Muscle of arm (tissue), 12 donors: ENCODE data around the gene PTPRJ. TPM values are rescaled to one million over a fixed set of nuclear protein-coding genes. Genes with fewer than 3 reads are reported as not detected.

Source experiments
- DNase-seq: peaks from one replicate; pipeline ENCODE4 v3.0.0-alpha.2; 2013
- polyA plus RNA-seq, 12 donors: library from polyadenylated mRNA; unstranded; fragments of 120-200 nt; gene quantifications; one replicate each; pipeline ENCODE4 v1.2.1, GENCODE V29; 2013; ENCODE audit not compliant: insufficient read length in 12 of 12

The PTPRJ gene
- polyA plus RNA-seq, 12 donors = 2.1 to 8.6 (median 3.5) TPM; not detected in 1

DNA sequence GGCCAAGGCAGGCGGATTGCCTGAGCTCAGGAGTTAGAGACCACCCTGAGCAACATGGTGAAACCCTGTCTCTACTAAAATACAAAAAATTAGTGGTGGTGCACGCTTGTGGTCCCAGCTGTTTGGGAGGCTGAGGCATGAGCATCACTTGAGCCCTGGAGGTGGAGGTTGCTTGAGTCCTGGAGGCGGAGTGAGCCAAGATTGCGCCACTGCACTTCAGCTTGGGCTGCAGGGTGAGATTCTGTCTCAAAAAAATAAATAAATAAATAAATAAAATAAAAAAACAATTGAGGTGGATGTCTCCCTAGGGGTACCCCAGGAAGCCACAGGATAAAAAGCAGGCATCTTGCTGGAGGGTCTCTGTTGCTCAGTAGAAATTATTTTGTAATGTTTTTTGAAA, 14.1 kb downstream of the PTPRJ start:
- no peak for DNase-seq

DNA sequence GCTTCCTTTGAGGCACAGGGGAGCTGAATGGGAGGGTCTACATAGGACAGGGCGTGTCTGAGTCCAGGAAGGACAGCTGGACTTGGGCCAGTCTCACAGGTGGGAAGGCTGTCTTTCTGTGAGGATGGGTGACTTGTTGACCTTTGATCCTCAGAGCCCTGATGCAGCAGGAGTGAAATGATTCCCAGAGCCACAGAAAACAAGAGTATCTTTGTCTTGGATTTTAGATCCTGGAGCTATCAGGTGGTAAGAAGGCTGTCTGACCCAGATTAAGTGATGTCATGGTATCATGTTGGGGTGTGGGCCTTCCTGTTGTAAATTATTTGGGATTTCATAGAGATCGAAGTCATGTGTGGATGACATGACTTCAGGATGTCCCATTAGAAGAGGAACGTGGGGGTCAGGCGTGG, 15.0 kb downstream of the PTPRJ start:
- no peak for DNase-seq

DNA sequence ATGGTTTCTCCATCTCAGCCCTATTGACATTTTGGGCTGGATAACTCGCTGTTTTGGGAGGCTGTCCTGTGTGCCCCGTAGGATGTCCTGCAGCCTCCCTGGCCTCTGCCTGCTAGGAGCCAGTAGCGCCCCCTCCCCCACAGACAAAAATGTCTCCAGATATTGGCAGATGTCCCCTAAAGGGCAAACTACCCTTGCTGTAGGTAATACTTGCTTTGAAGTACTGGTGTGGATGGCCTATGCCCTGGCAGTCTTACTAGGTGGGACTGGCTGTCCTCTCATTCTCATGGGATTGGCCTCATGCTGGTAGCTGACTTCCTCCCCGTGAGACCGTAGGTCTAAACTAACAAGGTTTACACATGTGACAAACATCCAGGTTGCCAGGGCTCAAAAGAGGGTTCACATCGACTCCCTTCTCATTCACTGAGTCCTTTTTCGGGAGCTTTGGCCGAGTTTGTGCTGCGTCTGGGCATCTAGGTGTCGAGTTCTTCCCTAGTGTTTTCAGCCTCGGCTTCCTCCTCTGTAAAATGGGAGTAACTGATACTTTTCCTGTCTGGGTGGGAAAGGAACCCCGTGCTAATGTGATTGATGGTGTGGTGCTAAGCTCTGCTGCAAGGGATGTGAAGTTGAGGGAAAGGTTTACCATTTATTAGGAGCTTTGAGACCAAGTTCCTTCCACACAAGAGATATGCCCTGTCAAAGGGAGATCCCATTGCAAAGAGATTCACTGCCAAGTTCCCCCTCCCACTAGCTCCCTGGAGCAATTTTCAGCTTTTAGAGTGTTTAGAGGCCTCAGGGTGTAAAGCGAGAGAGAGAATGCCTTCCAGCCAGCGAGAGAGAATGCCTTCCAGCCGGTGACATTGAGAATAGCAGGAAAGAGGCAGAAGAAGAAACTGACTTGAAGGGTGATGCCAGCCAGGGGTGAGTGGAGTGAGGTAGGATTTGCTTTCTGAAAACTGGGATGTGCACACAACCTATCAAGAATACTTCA, 17.0 kb downstream of the PTPRJ start:
- no peak for DNase-seq

DNA sequence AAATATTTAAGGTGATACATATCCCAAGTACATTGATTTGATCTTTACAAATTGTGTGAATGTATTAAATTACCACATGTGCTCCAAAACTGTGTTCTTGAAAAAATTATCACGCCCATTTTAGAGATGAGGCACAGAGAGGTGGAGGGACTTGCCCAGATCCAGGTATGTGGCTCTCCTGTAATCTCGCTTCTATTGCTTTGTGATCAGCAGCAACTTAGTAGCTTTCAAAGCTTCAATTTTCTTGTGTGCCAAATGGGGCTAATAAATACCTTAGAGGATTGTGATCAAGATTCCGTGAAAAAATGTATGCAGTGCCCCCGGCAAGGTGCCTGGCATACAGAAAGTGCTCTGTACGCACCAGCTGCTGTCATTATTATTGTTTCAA, 18.0 kb downstream of the PTPRJ start:
- DNase-seq = no peak

DNA sequence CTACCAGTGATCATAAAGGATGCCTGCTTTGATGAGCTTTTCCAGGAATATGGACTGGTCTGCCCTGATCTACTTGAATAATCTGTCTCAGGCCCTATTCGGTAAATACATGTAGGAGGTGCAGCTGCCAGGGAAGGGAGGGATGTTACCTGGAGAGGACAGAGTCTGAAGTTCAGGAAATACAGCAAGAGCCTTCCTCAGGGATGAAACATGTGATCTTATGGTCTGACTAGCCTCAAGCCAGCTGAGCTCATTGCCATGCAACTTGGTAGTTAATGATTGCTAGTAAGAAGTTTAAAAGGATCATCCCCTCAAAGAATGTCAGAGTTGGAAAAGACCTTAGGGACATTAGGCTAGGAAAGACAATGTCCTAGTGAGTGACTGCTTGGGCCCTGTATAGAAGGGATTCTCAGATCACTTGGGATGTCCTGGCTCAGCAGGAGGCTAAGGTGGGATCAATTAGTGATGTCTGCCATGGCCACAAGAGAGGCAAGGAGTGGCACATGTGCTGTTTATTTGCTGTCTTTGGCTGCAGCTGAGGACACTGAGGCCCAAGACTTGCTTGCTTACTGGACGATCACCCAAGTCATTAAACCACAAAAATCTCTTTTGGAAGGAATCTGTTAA, 18.5 kb downstream of the PTPRJ start:
- DNase-seq = no peak

DNA sequence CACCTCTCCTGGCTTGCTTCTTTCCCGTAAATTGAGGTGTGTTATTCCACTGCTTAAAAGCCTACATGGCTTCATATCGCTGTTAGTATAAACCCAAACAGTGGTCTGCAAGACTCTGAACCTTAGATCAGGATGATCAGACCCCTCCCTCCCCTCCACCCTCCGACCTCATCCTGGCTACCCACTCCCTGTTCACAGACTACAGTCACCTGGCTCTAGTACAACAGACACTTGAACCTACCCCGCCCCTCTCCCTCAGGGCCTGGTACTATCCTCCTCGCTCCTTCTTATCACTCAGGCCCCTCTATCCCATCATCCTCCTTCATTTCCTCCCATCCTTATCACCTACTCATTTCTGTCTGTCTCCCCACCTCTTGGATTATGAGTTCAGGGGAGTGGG, 20.1 kb downstream of the PTPRJ start:
- DNase-seq = no peak

DNA sequence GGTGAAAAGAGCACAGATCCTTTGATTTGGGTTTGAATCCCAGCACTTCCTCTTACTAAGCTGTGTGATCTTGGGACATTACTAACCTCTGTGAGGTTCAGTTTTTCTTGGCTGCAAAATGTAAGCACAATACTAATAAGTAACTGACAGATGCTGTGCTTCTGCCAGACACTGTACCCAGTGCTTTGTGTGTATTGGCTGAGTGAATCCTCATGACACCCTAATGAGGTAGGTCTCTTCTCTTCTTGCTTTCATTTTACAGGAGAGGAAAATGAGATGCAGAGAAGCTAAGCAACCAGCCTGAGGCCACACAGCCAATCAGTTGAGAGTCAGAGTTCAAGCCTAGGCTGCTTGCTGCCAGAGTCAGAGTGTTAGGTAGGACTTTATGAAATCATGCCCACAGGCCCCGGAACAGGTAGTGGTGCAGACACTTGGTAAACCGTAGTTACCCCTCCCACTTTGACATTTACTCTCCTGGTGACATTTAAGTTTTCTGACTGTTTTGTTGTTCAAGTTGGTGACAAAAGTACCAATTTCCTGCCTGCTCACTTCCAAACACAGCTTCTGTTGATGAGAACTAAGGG, 21.2 kb downstream of the PTPRJ start:
- no peak for DNase-seq

DNA sequence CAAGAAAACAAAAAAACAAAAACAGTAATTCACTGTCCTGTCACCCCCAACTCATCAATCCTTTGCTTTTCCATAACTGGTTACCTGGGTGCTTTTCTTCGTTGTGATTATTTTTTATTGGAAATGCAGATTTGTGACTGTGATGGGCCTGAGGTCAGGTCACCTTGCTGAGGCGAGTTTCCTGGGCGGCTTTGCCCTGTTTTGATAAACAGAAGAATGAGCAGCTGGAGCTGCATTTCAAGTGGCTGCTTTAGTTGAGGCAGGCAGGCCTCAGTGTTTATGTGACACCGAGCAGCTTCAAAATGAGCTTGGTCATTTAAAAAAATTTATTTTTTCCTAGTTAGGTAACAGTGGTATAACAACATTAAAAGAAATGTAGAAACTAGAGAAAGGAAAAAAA, 22.2 kb downstream of the PTPRJ start:
- DNase-seq = no peak

DNA sequence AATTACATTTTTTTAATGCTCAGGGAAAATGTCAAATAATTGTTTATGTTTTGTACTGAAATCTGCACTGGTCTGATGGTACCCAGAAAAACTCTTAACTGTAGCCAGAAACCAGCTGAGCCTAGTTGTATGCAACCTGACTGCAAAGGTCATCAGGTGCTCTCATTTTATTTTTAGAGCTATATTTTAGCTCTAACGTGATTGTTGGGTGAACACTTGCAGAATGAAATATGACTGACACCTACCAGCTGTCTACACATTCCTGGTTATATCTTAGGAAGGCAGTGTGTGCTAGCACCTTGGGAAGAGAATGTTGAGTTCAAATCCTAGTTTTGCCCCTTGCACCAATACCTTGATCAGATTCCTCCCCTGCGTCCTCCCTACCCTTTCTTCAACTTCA, 23.6 kb downstream of the PTPRJ start:
- no peak for DNase-seq

DNA sequence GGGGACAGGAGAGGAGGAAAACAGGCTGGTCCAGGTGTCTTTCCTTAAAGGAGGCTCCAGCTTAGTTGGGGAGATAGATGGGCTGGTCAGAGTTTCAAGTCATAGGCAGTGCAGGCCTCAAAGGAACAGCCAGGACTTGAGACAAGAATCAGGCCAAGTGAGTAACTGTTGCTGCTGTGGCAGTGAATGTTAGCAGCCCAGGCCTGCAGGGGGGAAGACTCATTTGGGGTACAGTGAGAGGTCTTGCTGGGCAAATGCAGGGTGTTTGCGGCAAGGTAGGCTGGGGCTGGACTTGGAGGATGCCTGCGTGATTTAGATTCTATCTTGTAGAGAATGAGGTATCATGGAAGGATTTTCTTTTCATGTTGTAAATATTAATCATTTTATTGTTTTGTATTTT, 24.1 kb downstream of the PTPRJ start:
- DNase-seq = no peak

DNA sequence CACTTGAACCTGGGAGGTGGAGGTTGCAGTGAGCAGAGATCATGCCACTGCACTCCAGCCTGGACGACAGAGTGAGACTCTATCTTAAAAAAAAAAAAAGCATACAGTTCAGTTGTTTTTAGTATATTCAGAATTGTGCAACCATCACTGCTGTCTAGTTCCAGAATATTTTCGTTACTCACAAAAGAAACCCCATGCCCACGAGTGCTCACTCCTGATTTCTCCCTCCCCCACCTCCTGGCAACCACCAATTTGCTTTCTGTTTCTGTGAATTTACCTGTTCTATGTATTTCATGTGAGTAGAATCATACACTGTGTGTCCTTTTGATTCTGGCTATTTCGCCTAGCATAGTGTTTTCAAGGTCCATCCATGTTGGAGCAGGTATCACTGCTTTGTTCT, 24.8 kb downstream of the PTPRJ start:
- DNase-seq = no peak

DNA sequence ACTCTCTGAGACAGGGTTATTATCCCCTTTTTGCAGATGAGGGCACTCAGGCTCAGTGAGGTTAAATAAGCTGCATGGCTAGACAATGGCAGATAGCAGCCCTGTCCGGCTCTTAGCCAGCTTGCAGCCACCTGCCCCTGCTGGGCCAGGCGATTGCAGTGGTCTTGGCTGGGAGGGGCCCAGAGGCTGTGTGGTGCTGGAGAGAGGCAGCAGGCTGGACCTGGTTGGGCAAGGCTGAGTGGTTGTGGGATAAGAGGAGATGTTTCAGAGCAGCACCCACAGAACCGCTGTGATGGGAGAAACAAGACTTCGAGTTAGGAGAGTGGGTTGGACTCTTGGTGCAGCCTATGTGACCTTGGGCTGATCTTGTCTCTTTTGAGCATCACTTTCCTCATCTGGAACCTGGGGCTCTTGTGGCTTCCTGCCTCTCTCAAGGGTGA, 25.5 kb downstream of the PTPRJ start:
- DNase-seq = no peak

DNA sequence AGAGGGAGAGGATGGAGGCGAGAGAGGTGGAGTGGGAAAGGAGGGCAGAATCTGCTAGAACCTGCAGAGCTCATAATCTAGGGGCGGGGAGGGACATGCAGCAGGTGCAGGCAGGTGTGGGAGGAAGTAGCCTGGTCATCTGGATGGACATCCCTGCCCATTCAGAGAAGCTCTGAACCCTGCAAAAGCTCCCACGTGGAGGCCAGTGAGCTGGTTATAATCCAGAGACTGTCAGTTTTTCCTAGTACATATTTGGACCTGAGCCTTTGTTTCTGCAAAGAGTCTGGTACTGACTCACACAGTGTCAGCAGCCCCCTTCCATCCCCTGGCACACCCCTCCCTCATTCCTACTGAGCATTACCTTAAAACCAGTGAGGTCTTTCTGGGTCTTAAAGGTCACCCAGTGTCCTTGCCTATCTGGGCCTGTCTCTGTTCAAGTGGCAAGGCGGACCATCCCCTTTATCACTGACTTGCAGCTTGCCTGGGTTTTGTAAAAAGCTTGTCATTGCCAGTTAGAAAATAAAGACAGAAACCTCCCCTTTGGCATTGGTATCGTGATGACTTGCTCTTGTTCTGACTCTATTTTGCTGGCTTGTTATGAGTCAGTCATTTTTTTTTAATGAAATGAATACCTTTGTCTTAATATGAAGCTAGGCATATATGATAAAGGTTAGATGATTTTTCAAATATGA, 26.1 kb downstream of the PTPRJ start:
- DNase-seq = no peak

DNA sequence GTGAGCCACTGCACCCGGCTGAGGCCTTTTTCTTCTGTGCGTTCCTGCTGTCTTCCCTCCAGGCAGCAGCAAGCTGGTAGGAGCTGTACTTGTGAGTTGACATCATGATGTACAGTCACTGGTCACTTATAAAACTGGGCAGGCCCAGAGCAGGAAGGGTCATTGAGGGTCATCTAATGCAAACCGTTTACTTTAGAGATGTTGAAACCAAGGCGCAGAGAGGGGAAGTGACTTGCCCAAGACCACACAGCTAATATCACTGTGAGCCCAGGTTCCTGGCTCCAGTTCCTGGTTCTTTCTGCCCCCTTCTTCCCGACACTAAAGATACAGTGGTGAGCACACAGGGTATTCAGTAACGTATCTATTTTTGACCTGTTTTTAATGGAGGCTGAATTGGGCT, 27.3 kb downstream of the PTPRJ start:
- DNase-seq = no peak

DNA sequence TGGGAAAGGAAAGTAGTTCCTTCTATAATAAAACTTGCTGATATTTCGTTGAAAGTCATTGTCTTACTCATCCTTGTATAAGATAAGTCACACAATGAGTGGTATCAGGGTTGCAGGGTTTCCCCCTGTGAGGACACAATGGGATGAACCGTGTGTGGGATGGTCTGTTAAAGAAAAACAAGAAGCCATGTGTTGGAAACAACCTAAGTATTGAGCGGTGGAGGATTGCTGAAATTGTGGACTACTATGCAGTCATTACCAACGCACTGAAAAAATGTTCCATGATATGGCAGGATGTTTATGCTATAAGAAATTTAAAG, 28.6 kb downstream of the PTPRJ start:
- no peak for DNase-seq

DNA sequence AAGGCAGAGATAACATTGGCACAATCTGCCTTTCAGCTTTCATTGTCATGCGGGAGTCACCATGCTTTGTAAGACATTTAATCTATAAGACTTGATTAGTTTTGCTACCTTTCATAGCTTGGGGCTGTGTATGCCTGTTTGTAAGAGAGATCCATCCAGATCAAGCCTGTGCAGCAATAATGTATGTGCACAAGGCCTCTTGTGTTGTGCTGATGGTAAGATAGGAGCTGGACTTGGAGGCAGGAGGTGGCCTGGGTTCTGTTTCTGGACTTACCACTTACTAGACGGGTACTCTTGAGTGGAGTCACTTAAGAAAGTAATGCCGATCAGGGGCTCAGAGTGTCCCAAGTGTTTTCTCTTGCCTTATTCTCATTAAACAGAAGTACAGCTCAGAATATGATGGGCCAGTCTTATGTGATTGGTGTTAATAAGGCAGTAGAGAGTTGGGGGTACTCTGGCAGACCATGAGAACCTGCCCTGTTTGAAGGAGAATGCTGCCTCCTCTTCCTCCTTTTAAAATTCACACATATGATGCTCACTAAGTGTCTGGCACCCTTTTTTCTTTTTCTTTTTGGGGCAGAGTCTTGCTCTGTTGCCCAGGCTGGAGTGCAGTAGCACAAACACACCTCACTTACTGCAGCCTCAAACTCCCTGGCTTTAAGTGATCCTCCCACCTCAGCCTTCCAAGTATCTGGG, 30.9 kb downstream of the PTPRJ start:
- DNase-seq = no peak

DNA sequence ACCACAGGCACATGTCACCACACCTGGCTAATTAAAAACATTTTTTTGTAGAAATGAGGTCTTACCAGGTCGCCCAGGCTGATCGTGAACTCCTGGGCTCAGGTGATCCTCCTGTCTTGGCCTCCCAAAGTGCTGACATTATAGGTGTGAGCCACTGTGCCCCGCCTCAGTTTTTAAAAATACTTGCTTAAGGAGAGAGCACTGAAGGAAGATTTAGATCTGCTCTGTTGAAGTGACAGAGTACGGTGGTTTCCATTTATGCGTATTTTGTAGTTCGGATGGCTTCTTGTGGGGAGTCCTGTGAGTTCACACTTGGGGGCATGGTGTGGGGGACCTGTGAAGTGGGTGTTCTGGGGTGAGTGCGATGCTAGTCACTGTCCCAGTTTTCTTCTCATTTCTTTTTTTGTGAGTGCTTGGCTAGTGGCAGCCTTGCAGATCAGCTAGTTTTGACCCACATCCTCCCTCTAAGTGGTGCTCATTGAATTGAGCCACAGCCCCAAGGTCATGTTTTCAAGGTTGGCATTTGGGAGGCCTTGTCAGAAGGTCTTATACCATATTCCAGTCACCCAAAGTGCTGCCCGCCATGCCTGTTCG, 31.5 kb downstream of the PTPRJ start:
- DNase-seq = no peak

DNA sequence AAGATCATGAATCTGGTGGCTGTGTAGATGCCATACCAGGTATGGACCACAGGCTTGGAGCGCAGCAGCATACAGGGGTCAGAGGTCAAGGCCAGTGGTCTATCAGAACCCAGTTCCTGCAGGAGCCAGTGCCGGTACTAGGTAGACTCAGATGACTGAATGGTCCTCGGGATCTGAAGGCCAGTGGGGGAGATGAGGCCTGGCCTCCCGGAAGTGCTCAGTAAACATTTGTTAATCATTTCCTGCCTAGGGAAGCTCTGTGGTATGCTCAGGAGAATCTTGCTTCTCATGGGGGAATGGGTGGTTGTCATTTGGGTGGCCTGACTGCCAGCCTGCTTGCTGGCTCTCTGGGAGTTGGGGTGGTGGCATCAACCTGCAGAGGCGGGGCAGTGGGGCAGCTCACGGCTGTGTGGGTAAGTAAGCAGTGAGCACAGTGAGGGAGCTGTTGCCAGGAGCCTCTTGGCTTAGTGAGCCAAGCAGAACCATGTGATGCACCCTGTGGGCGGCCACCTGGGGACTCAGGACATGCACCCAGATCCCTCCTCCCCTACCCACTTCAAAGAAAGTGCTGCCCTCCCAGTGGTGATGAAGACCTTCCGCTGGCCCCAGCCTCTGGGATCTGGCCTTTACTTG, 33.0 kb downstream of the PTPRJ start:
- no peak for DNase-seq

DNA sequence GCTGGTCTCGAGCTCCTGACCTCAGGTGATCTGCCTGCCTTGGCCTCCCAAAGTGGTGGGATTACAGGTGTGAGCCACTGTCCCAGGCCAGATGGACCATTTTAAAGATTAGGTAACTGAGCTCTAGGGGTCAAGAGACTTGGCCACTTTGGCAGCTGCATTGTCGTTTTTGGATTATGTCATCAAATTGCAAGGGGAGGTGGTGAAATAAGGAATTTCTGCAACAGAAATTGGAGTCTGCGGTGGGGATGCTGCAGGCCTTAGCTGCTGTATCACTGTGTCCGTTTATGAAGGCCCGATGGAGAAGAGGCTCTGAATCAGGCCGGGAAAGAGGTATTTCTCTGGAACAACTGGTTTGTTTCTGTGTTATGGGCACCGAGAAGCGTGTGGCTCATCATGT, 34.6 kb downstream of the PTPRJ start:
- no peak for DNase-seq

DNA sequence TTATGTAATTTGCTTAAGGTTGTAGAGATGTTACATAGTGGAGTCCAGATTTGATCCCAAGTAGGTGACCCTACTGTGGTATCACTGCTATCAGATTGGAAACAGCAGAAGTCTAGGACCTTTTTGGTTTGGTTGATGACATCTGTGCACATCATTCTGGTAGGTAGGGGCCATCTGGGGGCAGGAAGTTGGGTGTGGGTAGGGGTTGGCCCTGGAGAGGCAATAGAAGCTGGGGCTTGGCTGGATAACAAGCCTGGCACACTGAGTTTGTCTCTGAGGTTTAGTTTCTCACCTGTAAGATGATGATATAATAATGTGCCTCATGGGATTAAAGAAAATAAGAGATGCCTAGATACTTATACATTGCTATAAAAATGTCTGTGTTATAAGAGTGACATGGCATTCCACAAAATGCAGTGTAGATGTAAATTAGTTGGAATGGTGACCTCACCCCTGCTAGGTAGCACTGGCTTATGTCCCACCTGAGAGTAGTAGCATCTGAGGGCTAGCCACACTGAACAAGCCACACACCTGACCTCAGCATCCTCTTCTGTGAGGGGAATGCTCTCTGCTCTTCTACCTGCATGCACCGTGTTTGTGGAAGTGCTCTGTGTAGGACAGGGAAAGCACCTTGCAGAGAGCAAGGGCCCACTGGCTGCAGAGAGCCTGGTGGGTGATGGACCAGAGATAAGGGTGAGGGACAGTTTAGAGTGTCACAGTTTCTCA, 36.9 kb downstream of the PTPRJ start:
- DNase-seq = no peak
